NCI-H1436 (cell line): ENCODE measurements around the gene SLC5A2.
"Not testable (repeated sequence)": the region's sequence is repeated elsewhere in the genome, so short reads cannot be mapped to it uniquely, and the experiment has no call there.

Experiments used
- DNase-seq: peaks from one replicate; lab custom pipeline; 2025; lab: John Stamatoyannopoulos, UW

Gene SLC5A2

GRCh38 chr16:31483081-31483480 is at the start of gene SLC5A2:
SLC5A2 (plus strand) TSS chr16:31483123; CDS start chr16:31483137, 14 bp downstream.
- no peak for DNase-seq

- no peak for DNase-seq
These were observed 47.3 kb upstream of the SLC5A2 start for GRCh38 chr16:31435341-31436220.

GRCh38 chr16:31436221-31437045 is 46.5 kb upstream of the SLC5A2 start:
- DNase-seq = no peak

GRCh38 chr16:31438414-31438813 is 44.5 kb upstream of the SLC5A2 start:
- no peak for DNase-seq

GRCh38 chr16:31439023-31439422 is 43.9 kb upstream of the SLC5A2 start:
- DNase-seq = not testable (repeated sequence)

GRCh38 chr16:31439519-31439918 is 43.4 kb upstream of the SLC5A2 start:
- no peak for DNase-seq

- no peak for DNase-seq
These were observed 42.3 kb upstream of the SLC5A2 start for GRCh38 chr16:31440516-31441184.

GRCh38 chr16:31441956-31442355 is 41.0 kb upstream of the SLC5A2 start:
- DNase-seq = no peak

- DNase-seq = not testable (repeated sequence)
These were observed 37.0 kb upstream of the SLC5A2 start for GRCh38 chr16:31445931-31446330.

GRCh38 chr16:31451201-31451600 is 31.7 kb upstream of the SLC5A2 start:
- DNase-seq = no peak

- peak; percentile 26 for DNase-seq
These were observed 31.1 kb upstream of the SLC5A2 start for GRCh38 chr16:31451681-31452351.

GRCh38 chr16:31452631-31453106 is 30.3 kb upstream of the SLC5A2 start:
- no peak for DNase-seq

- no peak for DNase-seq
These were observed 29.4 kb upstream of the SLC5A2 start for GRCh38 chr16:31453255-31454204.

- peak; percentile 6 for DNase-seq
These were observed 27.2 kb upstream of the SLC5A2 start for GRCh38 chr16:31455601-31456314.

- DNase-seq = no peak
These were observed 25.9 kb upstream of the SLC5A2 start for GRCh38 chr16:31456988-31457360.

GRCh38 chr16:31458073-31458843 is 24.7 kb upstream of the SLC5A2 start:
- DNase-seq = no peak

GRCh38 chr16:31458844-31459686 is 23.9 kb upstream of the SLC5A2 start, which contains the start of gene ARMC5:
ARMC5 (plus strand) TSS chr16:31459501; CDS start chr16:31459525, 24 bp downstream.
- peak; percentile 95 for DNase-seq
